Gastrocnemius medialis (tissue), 4 donors: ENCODE measurements around the gene RICTOR. TPM values are rescaled to one million over a fixed set of nuclear protein-coding genes. Genes with fewer than 3 reads are reported as not detected.

Experiments used
- ATAC-seq, 2 donors: fragments of 150-250 bp; one replicate each; pipeline ENCODE4 v1.9.1; 2016
- DNase-seq, 2 donors: peaks; one replicate each; pipeline ENCODE4 v3.0.0-alpha.2; 2019
- H3K27ac ChIP-seq, 4 donors: fragments of 200-600 bp; sonication (generic); 1 replicate in 1 of 4; 2 replicates in 3 of 4; pipeline ENCODE4 v1.5.1; 2016 to 2018; ENCODE audit warnings: mild to moderate bottlenecking in 2 of 4, moderate library complexity in 1 of 4
- H3K27me3 ChIP-seq, 3 donors: fragments of 200-600 bp; sonication (generic) in 2 of 3; 1 replicate in 1 of 3; 2 replicates in 2 of 3; pipeline versions ENCODE4 v1.5.1 to v1.6.0; 2016 to 2019; ENCODE audit warnings: mild to moderate bottlenecking in 1 of 3, moderate library complexity in 1 of 3
- H3K36me3 ChIP-seq, 2 donors: fragments of 200-600 bp; sonication (generic) in 1 of 2; one replicate each; pipeline ENCODE4 v1.5.1; 2017 to 2018
- H3K4me1 ChIP-seq, 2 donors: fragments of 200-600 bp; sonication (generic) in 1 of 2; one replicate each; pipeline ENCODE4 v1.5.1; 2016 to 2017; ENCODE audit warnings: mild to moderate bottlenecking in 2 of 2
- H3K4me3 ChIP-seq, 4 donors: fragments of 200-600 bp; sonication (generic) in 3 of 4; 1 replicate in 1 of 4; 2 replicates in 3 of 4; pipeline ENCODE4 v1.5.1; 2016 to 2019; ENCODE audit warnings: mild to moderate bottlenecking in 2 of 4
- H3K9me3 ChIP-seq, 3 donors: fragments of 200-600 bp; sonication (generic) in 2 of 3; 1 replicate in 1 of 3; 2 replicates in 2 of 3; pipeline ENCODE4 v1.5.1; 2016 to 2019
- POLR2A ChIP-seq, 2 donors: fragments of 450-650 bp; IDR thresholded peaks; one replicate each; pipeline ENCODE4 v1.6.1; 2017; ENCODE audit warnings: antibody characterized with exemption in 2 of 2, mild to moderate bottlenecking in 2 of 2, moderate library complexity in 2 of 2
- in situ Hi-C, 4 donors: fragments of 200-750 bp; cut with MboI; loops; one replicate each; pipeline versions ENCODE4 v1.15.0 to v1.8.0; 2017; ENCODE audit warnings: low sequenced_read_pairs in 4 of 4
- intact Hi-C: fragments of 100-400 bp; cut with DNase I; formaldehyde crosslinking; loops from one replicate; pipeline ENCODE4 v1.15.1; 2023; ENCODE audit warnings: low total_unique reads
- total RNA-seq, 4 donors: library from RNA; depleted of rRNA; stranded (reverse); fragments of >200 nt; gene quantifications; one replicate each; pipeline versions ENCODE4 v1.1.0 to v1.2.3, GENCODE V29; 2016
- TF ChIP-seq, protein P1 (sequence below), 5 experiments: fragments of 450-650 bp in 3 of 5; fragments of 200-600 bp in 2 of 5; sonication (generic) in 2 of 5; IDR thresholded peaks in 4 of 5; conservative IDR thresholded peaks in 1 of 5; 1 replicate in 4 of 5; 2 replicates in 1 of 5; pipeline ENCODE4 v1.5.1; 2016 to 2019; ENCODE audit warnings: antibody characterized with exemption in 5 of 5, mild to moderate bottlenecking in 3 of 5, moderate library complexity in 3 of 5

The RICTOR gene
- total RNA-seq, 4 donors from 2014 or later, result 28.9 to 56.9 (median 37.0) TPM

DNA sequence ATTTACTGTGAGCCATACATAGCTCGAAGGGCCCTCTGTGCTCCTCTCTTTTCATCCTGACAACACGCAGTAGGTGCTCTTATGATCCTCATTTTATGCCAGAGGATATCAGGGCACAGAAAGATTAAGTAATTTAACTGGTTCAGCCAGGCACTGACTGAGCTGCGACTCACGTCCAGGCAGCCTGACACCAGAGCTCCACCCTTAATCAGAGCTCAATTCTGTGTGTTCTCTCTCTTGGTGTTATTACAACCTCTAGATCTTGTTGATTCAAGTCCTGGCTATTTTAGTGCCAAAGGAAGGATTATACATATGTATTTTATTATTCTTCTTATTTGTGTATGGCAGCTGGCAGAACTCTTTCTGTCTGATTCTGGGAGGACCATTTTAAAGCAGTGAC lies 168.7 kb downstream of the RICTOR start:
- no peak overlapping the region for H3K4me3 ChIP-seq
- TF ChIP-seq, protein P1, sequence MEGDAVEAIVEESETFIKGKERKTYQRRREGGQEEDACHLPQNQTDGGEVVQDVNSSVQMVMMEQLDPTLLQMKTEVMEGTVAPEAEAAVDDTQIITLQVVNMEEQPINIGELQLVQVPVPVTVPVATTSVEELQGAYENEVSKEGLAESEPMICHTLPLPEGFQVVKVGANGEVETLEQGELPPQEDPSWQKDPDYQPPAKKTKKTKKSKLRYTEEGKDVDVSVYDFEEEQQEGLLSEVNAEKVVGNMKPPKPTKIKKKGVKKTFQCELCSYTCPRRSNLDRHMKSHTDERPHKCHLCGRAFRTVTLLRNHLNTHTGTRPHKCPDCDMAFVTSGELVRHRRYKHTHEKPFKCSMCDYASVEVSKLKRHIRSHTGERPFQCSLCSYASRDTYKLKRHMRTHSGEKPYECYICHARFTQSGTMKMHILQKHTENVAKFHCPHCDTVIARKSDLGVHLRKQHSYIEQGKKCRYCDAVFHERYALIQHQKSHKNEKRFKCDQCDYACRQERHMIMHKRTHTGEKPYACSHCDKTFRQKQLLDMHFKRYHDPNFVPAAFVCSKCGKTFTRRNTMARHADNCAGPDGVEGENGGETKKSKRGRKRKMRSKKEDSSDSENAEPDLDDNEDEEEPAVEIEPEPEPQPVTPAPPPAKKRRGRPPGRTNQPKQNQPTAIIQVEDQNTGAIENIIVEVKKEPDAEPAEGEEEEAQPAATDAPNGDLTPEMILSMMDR (IDR thresholded peaks at IDR 0.05 in 4 of 5, conservative IDR thresholded peaks at IDR 0.05 in 1 of 5), result no peak
- H3K36me3 ChIP-seq, result peaks cover 0 to 16% of the 10 kb centered on the region in 2 donors
- no peaks in the 10 kb centered on the region for H3K27me3 ChIP-seq
- no peak for DNase-seq
- intact Hi-C loops (no loop called here), in situ Hi-C loops (no loop called here)
- no peaks in the 10 kb centered on the region for H3K9me3 ChIP-seq
- H3K4me1 ChIP-seq, result no peaks in the 10 kb centered on the region
- H3K27ac ChIP-seq, result no peak overlapping the region
- ATAC-seq, result no peak

DNA sequence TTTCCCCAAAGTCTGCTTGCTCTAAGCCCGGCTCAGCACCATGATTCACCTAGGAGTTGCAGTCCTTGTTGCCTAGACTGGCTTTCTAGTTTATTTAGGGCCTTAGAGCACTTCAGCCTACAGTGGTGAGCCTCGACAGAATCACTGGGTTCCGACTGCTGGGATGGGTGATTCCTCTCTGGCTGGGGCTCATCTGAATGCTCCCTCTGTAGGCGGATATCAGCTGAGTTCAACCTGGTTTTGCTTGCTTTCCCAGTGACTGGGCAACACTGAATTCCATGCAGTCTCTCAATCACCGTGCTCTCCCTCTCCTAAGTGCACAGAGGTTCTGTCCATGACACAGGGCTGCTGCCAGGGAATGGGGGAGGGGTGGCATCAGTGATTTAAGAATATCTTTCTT lies 174.3 kb downstream of the RICTOR start:
- Histone ChIP-seq H3K9me3 (peaks cover 0 to 5% (median 4%) of the 10 kb centered on the region in 3 donors), H3K4me1 (no peaks in the 10 kb centered on the region), H3K27me3 (no peaks in the 10 kb centered on the region), H3K27ac (no peak overlapping the region), H3K36me3 (peaks cover 0 to 12% of the 10 kb centered on the region in 2 donors), H3K4me3 (no peak overlapping the region)
- intact Hi-C loops, result no loop called here
- ATAC-seq (no peak), DNase-seq (no peak)
- in situ Hi-C loops, result no loop called here
- TF ChIP-seq, protein P1 (IDR thresholded peaks at IDR 0.05 in 4 of 5, conservative IDR thresholded peaks at IDR 0.05 in 1 of 5), result no peak
- TF ChIP-seq POLR2A (IDR thresholded peaks at IDR 0.05), result no peak

DNA sequence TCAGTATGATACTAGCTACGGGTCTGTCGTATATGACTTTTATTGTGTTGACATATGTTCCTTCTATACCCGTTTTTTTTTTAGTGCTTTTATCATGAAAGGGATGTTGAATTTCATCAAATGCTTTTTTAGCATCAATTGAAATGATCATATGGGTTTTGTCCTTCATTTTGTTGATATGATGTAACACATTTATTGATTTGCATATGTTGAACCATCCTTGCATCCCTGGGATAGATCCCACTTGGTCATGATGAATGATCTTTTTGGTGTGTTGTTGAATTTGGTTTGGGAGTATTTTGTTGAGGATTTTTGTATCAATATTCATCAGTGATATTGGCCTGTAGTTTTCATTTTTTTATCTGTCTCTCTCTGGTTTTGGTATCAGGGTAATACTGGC lies 177.4 kb downstream of the RICTOR start:
- no peaks in the 10 kb centered on the region for H3K27me3 ChIP-seq
- H3K27ac ChIP-seq, result no peak overlapping the region
- no peak for ATAC-seq
- no peak for DNase-seq
- no peak for TF ChIP-seq POLR2A (IDR thresholded peaks at IDR 0.05)
- TF ChIP-seq, protein P1 (IDR thresholded peaks at IDR 0.05 in 4 of 5, conservative IDR thresholded peaks at IDR 0.05 in 1 of 5), result no peak
- no peak overlapping the region for H3K4me3 ChIP-seq
- in situ Hi-C loops, result no loop called here
- H3K4me1 ChIP-seq, result no peaks in the 10 kb centered on the region
- no peaks in the 10 kb centered on the region for H3K36me3 ChIP-seq
- peaks cover 0 to 7% (median 4%) of the 10 kb centered on the region in 3 donors for H3K9me3 ChIP-seq
- intact Hi-C loops, result no loop called here

DNA sequence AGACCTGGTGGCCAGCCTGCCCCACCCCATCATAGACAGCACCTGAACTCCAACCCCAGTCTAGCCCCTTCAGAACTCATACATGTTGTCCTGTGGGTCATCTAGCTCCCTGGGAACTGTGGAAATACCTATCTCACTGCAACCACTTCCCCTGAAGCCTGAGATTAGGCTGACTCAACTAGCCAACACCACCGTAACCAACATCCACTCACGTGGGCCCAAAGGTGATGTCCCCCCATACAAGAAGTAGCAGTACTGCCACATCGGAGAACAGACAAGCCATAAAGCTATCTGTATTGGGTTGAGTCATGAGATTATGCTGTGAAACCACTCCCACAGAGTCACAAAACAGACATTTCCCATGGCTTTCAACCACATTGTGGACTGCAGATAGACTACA lies 181.8 kb downstream of the RICTOR start:
- no peak for ATAC-seq
- no peaks in the 10 kb centered on the region for H3K4me1 ChIP-seq
- H3K36me3 ChIP-seq, result no peaks in the 10 kb centered on the region
- H3K4me3 ChIP-seq, result no peak overlapping the region
- intact Hi-C loops, result no loop called here
- DNase-seq, result no peak
- H3K27ac ChIP-seq, result no peak overlapping the region
- in situ Hi-C loops, result no loop called here
- no peak for TF ChIP-seq POLR2A (IDR thresholded peaks at IDR 0.05)
- TF ChIP-seq, protein P1 (IDR thresholded peaks at IDR 0.05 in 4 of 5, conservative IDR thresholded peaks at IDR 0.05 in 1 of 5), result no peak
- peaks cover 0 to 7% (median 4%) of the 10 kb centered on the region in 3 donors for H3K9me3 ChIP-seq
- H3K27me3 ChIP-seq, result no peaks in the 10 kb centered on the region

DNA sequence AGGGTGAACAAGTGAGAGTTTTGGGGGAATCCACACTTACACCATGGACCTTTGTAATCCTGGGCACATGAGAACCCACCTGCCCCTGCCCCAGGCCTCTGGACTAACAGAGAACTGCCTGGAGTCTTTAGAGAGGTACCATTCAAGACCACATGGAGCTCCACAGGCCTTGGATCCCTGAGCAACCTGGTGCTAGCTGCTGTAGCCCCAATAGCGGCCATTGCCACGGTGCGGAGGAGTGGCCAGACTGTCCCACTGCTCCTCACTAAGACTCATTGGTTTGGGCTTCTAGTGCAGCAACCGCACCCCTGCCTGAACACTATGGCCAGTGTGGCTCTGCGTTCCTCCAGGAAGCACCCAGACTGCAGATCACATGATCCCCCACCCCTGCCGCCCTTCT lies 182.6 kb downstream of the RICTOR start:
- in situ Hi-C loops (no loop called here), intact Hi-C loops (no loop called here)
- ATAC-seq (no peak), DNase-seq (no peak)
- TF ChIP-seq, protein P1 (IDR thresholded peaks at IDR 0.05 in 4 of 5, conservative IDR thresholded peaks at IDR 0.05 in 1 of 5), result no peak
- no peak for TF ChIP-seq POLR2A (IDR thresholded peaks at IDR 0.05)
- no peaks in the 10 kb centered on the region for H3K4me1 ChIP-seq
- H3K27me3 ChIP-seq, result no peaks in the 10 kb centered on the region
- no peak overlapping the region for H3K27ac ChIP-seq
- H3K36me3 ChIP-seq, result no peaks in the 10 kb centered on the region
- peaks cover 0 to 7% (median 4%) of the 10 kb centered on the region in 3 donors for H3K9me3 ChIP-seq
- no peak overlapping the region for H3K4me3 ChIP-seq
